Measurements from ENCODE around the gene KIF6.
"Not testable (repeated sequence)": the region's sequence is repeated elsewhere in the genome, so short reads cannot be mapped to it uniquely, and the experiment has no call there.

The KIF6 gene

DNA sequence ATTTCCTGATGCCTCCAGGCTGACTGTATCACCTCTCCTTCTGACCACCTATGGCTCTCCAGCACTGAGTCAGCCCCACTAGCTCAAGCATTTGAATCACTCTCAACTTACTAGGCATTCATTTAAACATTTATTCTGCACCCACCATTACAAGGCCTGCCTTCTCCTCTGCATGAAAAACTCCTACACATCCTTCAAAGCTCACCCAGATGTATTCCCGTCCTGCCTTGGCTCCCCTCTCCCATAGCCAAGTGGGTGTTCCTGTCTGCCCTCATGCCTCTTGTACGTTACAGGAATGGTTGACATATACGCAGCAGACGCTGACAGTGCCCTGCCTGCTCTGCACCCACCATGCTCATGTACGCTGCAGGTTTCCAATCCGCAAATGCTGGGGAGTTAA lies 432.6 kb downstream of the KIF6 start:
- Histone ChIP-seq H3K9me3 (ENCODE audit: control insufficient read depth, low read length) (no peaks in the 10 kb centered on the region), H3K36me3 (ENCODE audit: control insufficient read depth, insufficient read depth, low read length) (no peaks in the 10 kb centered on the region), H3K27ac (ENCODE audit: low read depth, low read length, severe bottlenecking) (no peak overlapping the region), H3K4me3 (ENCODE audit: extremely low read depth, insufficient read depth, low read length, poor library complexity, severe bottlenecking) (no peak overlapping the region), H3K4me1 (ENCODE audit: control insufficient read depth, insufficient read depth, low read length, poor library complexity, severe bottlenecking) (peaks cover 5% of the 10 kb centered on the region)
- WGBS, 2 experiments (ENCODE audit: insufficient coverage in 2 of 2): 92 to 94% methylated on average over 2 to 4 of the region's 6 CpGs

DNA sequence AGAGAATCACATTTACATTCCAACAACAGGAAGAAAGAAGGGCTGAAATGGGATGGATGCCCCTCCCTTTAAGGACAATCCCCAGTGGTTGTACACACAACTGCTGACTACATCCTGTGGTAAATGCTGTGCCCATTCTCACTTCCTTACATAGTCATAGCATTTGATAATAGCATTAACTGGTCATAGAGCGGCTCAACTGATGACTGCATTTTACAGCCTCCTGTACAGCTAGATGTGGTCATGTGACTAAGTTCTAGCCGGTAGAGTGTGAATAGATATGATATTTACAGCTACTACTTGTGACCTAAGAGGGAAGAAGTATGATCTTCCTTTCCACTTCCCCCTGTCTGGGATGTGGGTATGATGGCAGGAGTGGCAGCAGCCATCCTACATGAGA lies 435.7 kb downstream of the KIF6 start:
- Histone ChIP-seq H3K4me1 (ENCODE audit: control insufficient read depth, insufficient read depth, low read length, poor library complexity, severe bottlenecking) (no peaks in the 10 kb centered on the region), H3K9me3 (ENCODE audit: control insufficient read depth, low read length) (no peaks in the 10 kb centered on the region), H3K36me3 (ENCODE audit: control insufficient read depth, insufficient read depth, low read length) (no peaks in the 10 kb centered on the region), H3K27ac (ENCODE audit: low read depth, low read length, severe bottlenecking) (no peak overlapping the region), H3K4me3 (ENCODE audit: extremely low read depth, insufficient read depth, low read length, poor library complexity, severe bottlenecking) (no peak overlapping the region)
- WGBS, 2 experiments (ENCODE audit: insufficient coverage in 2 of 2): 100% methylated on average over 1 of the region's 2 CpGs; no CpG with 5 or more reads in 1 of the 2 experiments

DNA sequence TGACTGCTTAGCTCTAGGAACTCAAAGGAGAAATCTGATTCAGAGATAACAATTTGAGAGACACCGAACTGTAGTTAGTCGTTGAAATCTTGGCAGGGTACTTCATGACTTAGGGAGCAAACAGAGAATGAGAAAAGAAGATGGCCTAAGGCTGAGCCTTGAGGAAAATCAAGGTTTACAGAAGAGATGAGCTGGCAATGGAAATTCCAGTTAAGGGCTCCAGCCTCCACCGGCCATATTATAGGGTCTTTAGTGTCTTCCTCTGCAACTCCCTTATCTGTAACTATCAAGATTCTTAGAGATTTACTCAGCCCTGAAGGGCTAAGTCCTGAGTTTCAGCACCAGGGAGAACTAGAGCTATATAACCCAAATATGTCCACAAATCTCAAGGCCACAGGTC lies 437.6 kb downstream of the KIF6 start:
- WGBS, 2 experiments (ENCODE audit: insufficient coverage in 2 of 2): 96% methylated on average over 3 of the region's 3 CpGs

DNA sequence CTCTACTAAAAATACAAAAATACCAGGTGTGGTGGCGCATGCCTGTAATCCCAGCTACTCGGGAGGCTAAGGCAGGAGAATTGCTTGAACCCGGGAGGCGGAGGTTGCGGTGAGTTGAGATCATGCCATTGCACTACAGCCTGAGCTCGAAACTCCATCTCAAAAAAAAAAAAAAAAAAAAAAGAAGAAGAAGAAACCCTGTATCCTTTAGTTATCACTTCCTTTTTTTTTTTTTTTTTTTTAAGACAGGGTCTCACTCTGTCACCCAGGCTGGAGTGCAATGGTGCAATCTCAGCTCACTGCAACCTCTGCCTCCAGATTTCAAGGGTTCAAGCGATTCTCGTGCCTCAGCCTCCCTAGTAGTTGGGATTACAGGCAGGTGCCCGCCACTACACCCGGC lies 438.6 kb downstream of the KIF6 start:
- H3K4me3 ChIP-seq (ENCODE audit: extremely low read depth, insufficient read depth, low read length, poor library complexity, severe bottlenecking); H3K36me3 ChIP-seq (ENCODE audit: control insufficient read depth, insufficient read depth, low read length); H3K27ac ChIP-seq (ENCODE audit: low read depth, low read length, severe bottlenecking); H3K4me1 ChIP-seq (ENCODE audit: control insufficient read depth, insufficient read depth, low read length, poor library complexity, severe bottlenecking); H3K9me3 ChIP-seq (ENCODE audit: control insufficient read depth, low read length): not testable (repeated sequence)
- WGBS, 2 experiments (ENCODE audit: insufficient coverage in 2 of 2): 67 to 80% methylated on average over 2 to 3 of the region's 10 CpGs

More for the DNA sequence above, 437.6 kb downstream of the KIF6 start:
- no peaks in the 10 kb centered on the region for H3K9me3 ChIP-seq (ENCODE audit: control insufficient read depth, low read length)
- H3K4me3 ChIP-seq (ENCODE audit: extremely low read depth, insufficient read depth, low read length, poor library complexity, severe bottlenecking): no peak overlapping the region
- H3K27ac ChIP-seq (ENCODE audit: low read depth, low read length, severe bottlenecking): no peak overlapping the region
- no peaks in the 10 kb centered on the region for H3K4me1 ChIP-seq (ENCODE audit: control insufficient read depth, insufficient read depth, low read length, poor library complexity, severe bottlenecking)
- H3K36me3 ChIP-seq (ENCODE audit: control insufficient read depth, insufficient read depth, low read length): no peaks in the 10 kb centered on the region

DNA sequence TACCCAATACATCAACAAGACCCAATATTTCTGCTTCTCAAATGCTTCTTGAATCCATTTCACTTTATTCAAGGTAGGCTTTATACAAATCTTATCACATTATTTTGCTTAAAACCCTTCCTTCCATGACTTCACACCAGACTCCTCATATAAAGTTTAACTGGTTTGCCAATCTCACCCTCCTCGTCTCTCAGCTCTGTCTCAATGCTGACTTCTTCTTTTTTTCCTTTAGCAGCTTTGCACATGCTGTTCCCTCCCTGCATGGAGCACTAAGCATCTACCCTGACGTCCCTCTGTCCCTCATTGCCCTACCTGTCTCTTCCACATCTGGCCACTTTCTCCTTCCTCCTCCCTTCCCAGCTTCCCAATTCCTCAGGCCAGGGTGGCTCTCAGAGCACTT lies 442.4 kb downstream of the KIF6 start:
- Histone ChIP-seq H3K36me3 (ENCODE audit: control insufficient read depth, insufficient read depth, low read length) (no peaks in the 10 kb centered on the region), H3K4me1 (ENCODE audit: control insufficient read depth, insufficient read depth, low read length, poor library complexity, severe bottlenecking) (no peaks in the 10 kb centered on the region), H3K27ac (ENCODE audit: low read depth, low read length, severe bottlenecking) (no peak overlapping the region), H3K4me3 (ENCODE audit: extremely low read depth, insufficient read depth, low read length, poor library complexity, severe bottlenecking) (no peak overlapping the region), H3K9me3 (ENCODE audit: control insufficient read depth, low read length) (no peaks in the 10 kb centered on the region)
- 51 to 67% methylated on average over 2 of the region's 2 CpGs for WGBS, 2 experiments (ENCODE audit: insufficient coverage in 2 of 2)

DNA sequence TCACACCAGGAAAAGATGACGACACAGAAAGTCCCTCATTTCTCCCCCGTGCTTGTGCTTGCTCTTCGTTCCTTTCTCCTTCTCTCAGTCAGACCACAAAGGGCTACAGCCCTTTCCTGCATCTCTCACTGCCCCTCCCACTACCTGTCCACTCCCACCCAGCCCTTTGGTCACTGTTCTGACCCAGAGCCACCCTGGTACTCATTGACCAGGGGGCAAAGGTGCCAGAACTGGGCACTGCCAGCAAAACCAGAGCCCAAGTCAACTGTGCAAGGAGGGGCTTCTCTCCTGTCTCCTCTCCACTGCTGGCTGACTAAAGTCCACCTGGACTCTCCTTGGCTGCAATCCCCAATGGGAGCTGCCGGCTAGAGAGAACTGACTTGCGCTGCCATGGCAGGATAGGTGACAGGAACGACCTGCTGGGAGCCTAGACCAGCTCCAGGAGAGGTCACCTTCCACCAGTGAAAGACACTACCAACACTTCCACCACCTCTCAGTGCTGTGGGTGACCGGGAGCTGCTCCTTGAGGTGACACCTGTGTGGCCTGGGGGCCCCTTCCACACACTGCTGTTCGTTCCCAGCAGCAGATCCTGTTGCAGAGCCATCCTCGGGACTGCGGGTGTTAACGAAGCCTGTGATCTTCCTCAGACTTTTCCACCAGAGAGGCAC lies 443.8 kb downstream of the KIF6 start:
- WGBS, 2 experiments (ENCODE audit: insufficient coverage in 2 of 2): 81 to 89% methylated on average over 7 to 9 of the region's 11 CpGs
- no peaks in the 10 kb centered on the region for H3K36me3 ChIP-seq (ENCODE audit: control insufficient read depth, insufficient read depth, low read length)
- H3K4me3 ChIP-seq (ENCODE audit: extremely low read depth, insufficient read depth, low read length, poor library complexity, severe bottlenecking): no peak overlapping the region
- no peaks in the 10 kb centered on the region for H3K9me3 ChIP-seq (ENCODE audit: control insufficient read depth, low read length)
- no peaks in the 10 kb centered on the region for H3K4me1 ChIP-seq (ENCODE audit: control insufficient read depth, insufficient read depth, low read length, poor library complexity, severe bottlenecking)
- H3K27ac ChIP-seq (ENCODE audit: low read depth, low read length, severe bottlenecking): no peak overlapping the region

DNA sequence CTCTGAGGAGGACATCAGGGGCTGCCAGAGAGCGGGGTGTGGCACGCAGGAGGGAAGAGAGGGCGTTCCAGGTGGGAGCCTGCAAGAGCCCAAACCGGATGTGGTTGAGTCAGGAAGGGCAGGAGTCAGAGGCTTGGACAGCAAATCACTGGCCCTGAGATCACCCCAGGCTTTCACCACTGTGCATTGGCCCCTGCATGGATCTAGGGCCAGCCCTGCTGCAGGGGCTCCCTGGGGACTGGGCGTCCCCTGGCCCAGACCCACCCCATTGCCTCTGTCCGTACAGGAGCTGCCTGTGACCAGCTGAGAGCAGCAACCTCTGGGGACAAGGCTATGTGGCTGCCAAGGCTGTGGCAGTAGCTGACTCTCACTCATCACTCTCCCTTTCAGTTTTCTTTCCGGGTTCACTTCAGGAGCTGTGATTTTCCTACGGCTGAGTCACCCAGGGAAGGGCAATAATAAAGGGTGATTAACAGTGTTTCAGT lies 444.9 kb downstream of the KIF6 start:
- H3K9me3 ChIP-seq (ENCODE audit: control insufficient read depth, low read length): no peaks in the 10 kb centered on the region
- H3K4me3 ChIP-seq (ENCODE audit: extremely low read depth, insufficient read depth, low read length, poor library complexity, severe bottlenecking): no peak overlapping the region
- no peak overlapping the region for H3K27ac ChIP-seq (ENCODE audit: low read depth, low read length, severe bottlenecking)
- H3K4me1 ChIP-seq (ENCODE audit: control insufficient read depth, insufficient read depth, low read length, poor library complexity, severe bottlenecking): no peaks in the 10 kb centered on the region
- no peaks in the 10 kb centered on the region for H3K36me3 ChIP-seq (ENCODE audit: control insufficient read depth, insufficient read depth, low read length)
- 73 to 81% methylated on average over 3 to 6 of the region's 8 CpGs for WGBS, 2 experiments (ENCODE audit: insufficient coverage in 2 of 2)

Data from mesodermal cell (in vitro differentiated cells).